Measurements from ENCODE around the gene GRK5.
A peak's percentile ranks its signal among the peaks of the same experiment; 100 is the strongest.
"Not testable (repeated sequence)": the region's sequence is repeated elsewhere in the genome, so short reads cannot be mapped to it uniquely, and the experiment has no call there.

GRK5 gene

DNA sequence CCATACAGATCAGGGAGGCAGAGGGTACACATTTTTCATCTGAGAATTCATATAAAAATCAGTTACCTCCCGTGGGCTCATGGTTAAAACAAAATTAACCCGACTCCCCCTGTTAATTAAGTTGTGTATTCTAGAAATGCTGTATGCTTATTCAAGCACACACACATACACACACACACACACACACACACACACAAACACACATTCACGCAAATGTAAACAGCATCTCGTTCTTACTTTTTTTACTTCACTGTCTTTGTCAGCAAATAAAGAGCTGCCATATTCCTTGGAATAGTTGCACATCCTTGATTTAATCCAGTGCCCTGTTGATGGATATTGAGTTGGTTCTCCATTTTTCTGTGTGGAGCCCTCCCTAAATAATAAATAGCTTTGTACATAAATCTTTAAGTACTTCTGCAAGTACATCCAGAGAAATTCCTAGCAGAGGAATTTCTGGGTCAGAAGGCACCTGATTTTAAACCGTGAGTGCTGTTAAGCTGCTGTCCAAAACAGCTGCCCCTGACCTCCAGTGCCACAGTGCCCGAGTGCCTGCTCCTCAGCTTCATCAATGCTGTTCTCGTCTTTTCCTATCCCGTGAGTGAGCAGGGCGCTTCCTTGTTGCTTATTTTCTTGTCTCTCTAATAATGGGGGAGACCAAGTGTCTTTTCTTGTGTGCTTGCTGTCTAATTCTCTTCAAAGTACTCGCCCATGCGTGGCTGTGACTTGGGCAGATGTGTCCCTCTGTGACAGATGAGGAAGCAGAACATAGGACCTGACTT lies 217.9 kb downstream of the GRK5 start:
- no peak for DNase-seq

- no peak for DNase-seq
Measured at GRCh38 chr10:119425881-119426170, 218.5 kb downstream of the GRK5 start.

GRCh38 chr10:119426699-119427098 lies 219.3 kb downstream of the GRK5 start:
- DNase-seq = no peak

DNA sequence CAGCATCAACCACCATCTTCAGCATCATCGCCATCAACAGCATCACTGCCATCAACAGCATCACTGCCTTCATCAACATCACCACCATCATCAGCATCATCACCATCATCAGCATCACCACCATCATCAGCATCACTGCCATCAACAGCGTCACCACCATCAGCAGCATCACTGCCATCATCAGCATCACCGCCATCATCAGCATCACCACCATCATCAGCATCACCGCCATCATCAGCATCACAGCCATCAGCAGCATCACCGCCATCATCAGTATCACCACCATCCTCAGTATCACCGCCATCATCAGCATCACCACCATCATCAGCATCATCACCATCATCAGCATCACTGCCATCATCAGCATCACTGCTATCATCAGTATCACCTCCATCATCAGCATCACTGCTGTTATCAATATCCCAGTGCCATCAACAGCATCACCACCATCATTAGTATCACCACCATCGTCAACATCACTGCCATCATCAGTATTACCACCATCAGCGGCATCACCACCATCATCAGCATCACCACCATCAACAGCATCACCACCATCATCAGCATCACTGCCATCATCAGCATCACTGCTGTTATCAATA lies 220.0 kb downstream of the GRK5 start:
- DNase-seq = no peak

DNA sequence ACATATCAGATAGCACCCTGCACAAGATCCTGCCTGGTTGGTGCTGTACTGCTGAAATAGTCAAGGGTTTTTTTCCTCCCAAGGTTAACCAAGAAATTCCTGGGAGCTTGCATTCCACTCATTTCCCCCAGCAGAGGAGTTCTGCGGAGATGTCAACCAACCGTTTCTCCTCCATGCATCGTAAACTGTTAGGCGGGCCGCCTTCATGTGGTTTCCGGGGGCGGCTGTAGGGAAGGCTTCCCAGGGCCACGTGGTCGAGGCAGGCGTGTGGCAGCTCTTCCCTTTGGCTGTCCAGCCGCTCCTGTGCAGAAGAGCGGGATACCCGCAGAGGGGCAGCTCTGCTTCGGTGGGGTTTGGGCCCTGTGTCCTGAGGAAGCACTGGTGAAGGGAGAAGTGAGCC lies 221.4 kb downstream of the GRK5 start:
- DNase-seq = no peak

DNA sequence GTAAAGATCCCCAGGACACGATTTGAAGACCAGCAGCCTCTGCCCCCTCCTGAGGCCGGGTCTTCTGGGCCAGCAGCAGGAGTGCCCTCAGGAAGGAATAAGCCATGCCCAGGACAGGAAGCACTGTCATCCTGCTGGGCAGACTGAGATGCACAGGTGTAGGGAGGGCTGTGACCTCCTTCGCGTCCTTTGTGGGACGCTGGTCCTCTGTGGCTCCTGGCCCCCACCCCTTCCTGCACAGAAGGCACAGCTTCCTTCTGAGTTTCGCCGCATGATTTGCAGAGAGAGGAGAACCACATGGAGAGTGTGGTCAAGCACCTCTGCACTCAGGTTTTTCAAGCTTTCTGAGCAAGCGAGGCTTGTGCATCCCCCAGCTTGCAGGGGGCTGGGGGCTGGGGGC lies 222.4 kb downstream of the GRK5 start:
- no peak for DNase-seq

- no peak for DNase-seq
Measured at GRCh38 chr10:119431034-119431772, 223.8 kb downstream of the GRK5 start.

- DNase-seq = no peak
Measured at GRCh38 chr10:119431773-119432135, 224.4 kb downstream of the GRK5 start.

DNA sequence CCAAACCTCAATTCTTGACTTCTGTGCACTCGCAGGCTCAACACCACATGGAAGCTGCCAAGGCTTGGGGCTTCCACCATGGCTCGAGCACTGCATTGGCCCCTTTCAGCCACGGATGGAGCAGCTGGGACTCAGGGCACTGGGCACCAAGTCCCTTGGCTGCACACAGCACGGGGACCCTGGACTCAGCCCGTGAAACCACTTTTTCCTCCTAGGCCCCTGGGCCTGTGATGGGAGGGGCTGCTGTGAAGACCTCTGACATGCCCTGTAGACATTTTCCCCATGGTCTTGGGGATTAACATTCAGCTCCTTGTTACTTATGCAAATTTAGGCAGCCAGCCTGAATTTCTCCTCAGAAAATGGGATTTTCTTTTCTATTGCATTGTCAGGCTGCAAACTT lies 227.6 kb downstream of the GRK5 start:
- not testable (repeated sequence) for DNase-seq

DNA sequence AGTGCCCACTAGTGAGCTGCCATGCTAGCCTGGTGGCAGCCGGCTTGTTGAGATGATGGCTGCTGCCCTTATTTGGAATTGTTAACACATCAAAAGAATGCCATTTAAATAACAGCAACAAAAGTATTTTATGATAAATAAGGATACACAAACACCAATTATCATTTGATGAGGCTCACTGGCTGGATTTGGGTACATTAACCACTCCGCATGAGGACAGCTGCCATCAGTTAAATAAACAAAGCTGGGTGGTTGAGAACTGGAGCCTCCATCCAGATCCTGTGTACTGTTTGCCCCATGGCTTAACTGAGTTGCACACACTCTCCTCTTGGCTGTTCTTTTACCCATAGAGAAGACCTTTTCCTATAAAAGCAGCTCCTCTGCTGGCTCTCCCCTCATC lies 231.3 kb downstream of the GRK5 start:
- no peak for DNase-seq

DNA sequence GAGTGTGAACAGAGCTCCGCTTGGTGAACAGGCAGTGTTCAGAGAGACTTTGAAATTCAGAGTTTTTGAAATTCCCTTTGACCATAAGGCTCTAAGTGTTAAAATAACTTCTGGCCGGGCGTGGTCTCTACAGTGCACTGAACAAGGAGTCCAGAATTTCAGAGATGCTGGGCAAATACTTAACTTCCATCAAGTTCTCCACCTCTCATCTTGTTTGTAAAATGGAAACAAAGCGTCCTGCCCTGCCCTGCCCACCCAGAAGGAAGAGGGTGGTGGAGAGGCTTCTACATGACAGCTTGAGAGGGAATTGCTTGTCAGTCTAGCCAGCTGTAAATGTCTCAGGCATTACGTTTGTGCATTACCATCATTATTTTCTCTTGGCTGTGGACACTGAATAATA lies 232.6 kb downstream of the GRK5 start:
- DNase-seq = no peak

DNA sequence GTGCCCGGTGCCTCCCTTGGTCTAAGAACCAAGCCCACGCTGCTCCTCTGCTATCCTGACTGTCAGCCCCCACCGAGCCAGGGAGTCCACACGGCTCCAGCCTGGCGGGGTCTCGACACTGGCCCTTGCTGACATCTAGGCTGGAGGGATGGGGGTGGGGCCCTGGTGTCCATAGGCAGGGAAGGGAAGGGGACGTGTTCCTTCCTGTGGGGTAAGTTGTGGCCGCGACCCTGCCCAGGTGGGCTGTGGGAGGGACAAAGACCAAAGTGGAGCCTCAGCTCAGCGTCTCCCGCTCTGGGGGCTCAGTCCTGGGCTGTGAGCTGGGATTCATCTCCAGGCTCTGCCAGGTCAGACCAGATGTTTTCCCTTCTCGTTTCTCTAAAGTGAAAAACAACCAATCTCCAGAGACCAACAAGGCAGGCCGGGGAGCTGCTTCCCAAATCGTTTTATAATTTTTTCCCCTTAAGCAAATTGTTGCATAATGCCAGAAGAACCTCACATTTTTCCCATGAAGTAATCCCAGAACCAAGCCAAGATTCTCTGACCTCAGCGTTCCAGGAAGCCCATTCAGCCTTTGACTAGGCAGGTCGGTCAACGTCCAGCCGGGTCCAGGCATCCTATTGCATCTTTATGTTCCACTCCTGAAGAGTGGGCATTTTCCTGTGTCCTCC lies 233.9 kb downstream of the GRK5 start:
- no peak for DNase-seq

GRCh38 chr10:119441921-119442757 lies 234.8 kb downstream of the GRK5 start:
- DNase-seq = no peak

- DNase-seq = no peak
Measured at GRCh38 chr10:119442758-119443060, 235.3 kb downstream of the GRK5 start.

DNA sequence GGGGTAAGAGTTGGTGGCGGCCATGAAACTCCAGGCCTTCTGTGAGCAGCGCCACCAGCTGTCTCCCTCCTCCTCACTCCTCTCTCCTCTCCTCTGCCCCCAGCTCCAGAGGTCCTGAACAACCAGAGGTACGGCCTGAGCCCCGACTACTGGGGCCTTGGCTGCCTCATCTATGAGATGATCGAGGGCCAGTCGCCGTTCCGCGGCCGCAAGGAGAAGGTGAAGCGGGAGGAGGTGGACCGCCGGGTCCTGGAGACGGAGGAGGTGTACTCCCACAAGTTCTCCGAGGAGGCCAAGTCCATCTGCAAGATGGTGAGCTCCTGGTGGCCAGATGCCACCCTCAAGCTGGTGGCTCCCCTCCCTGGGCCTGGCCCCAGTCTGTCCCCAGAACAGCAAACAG lies 236.1 kb downstream of the GRK5 start:
- DNase-seq = no peak

- no peak for DNase-seq
Measured at GRCh38 chr10:119443970-119444660, 236.7 kb downstream of the GRK5 start.

DNA sequence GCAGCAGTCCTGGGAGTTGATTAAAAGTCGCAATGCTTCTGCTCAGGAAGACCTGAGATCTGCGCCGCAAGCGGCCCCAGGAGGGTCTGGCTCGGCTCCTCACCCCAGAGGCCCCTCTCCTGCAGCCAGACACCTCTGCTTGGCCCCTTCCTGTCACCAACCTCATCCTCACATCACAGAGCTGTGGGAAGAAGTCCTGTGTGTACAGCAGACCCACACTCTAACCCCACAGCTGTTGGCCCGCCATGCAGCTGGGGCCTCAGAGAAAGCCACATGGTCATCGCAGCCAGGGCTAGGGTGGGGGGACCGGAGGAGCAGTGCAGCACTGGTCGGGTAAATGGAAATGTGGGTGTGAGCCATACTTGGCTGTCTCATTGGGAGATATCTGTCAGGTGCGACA lies 237.5 kb downstream of the GRK5 start:
- no peak for DNase-seq

- peak; percentile 51 for DNase-seq
Measured at GRCh38 chr10:119445311-119445934, 238.1 kb downstream of the GRK5 start.

DNA sequence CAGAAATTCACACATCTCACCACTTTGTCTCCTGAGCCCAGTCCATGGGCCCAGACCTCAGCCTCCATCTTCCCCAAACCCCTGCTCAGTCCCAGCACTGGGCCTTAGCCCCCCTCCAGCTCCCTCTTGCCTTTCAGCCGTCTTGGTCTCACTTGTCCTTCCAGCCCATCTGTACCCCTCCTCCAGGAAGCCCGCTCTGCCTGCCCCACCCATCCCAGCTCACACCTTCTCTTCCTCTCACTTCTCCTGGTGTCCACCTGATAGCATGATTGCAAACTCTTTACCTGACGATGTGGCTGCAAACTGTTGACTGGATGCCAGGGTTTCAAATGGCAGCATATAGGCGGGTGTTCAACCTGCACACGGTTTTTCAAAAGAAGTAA lies 238.6 kb downstream of the GRK5 start:
- DNase-seq = no peak

- no peak for DNase-seq
Measured at GRCh38 chr10:119446441-119447277, 239.3 kb downstream of the GRK5 start.

DNA sequence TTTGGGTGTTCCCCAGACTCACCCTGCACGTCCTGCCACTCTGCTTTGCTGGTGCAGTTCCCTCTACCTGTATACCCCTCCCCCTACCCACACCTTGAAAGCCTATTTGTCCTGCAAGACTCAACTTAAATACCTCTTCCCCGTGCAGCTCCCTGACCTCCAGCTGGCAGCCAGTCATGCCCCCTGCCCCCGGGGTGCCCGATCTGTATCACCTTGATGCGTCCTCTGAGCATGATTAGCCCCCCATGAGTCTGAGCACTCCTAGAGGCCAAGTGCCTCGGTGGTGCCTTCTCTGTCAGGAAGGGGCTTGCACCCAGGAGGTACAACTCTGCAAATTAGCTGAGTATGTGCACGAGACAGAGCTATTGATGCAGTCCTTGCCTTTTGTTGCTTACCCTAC lies 240.1 kb downstream of the GRK5 start:
- DNase-seq = no peak

All from NCI-H2227 treated with DMSO at 0.1 percent for 48 hours (cell line).